ENCODE data around the gene HOXC5. TPM values are rescaled to one million over a fixed set of nuclear protein-coding genes. Genes with fewer than 3 reads are reported as not detected.

Gene HOXC5
- polyA plus RNA-seq, 3 donors: not detected

GRCh38 chr12:54014377-54015017, 18.4 kb upstream of the HOXC5 start:
- peaks cover 10 to 42% of the 10 kb centered on the region in 2 donors for H3K9me3 ChIP-seq (replicated peaks in 1 of 2; ENCODE audit: control insufficient read depth in 1 of 2, insufficient read depth in 1 of 2, low read length in 2 of 2)
- WGBS (ENCODE audit: insufficient coverage): 9% methylated on average over 15 of the region's 36 CpGs
- Mint-ChIP-seq H3K27me3 (ENCODE audit: low read depth in 3 of 3) (peaks cover 96 to 100% (median 99%) of the 10 kb centered on the region in 3 donors), H3K27ac (no peak overlapping the region), H3K4me1 (peaks cover 32% of the 10 kb centered on the region), H3K36me3 (peaks cover 2 to 7% of the 10 kb centered on the region in 2 donors), H3K9me3 (peaks cover 0 to 50% (median 16%) of the 10 kb centered on the region in 7 donors), H3K4me3 (peak overlapping the region in 1 of 2 donors; percentile 84)
- H4K20me1 ChIP-seq (ENCODE audit: insufficient read depth, low read length): no peaks in the 10 kb centered on the region
- no peak for TF ChIP-seq CTCF (IDR thresholded peaks at IDR 0.05)
- peaks cover 96 to 100% of the 10 kb centered on the region in 2 donors for H3K27me3 ChIP-seq (ENCODE audit: control insufficient read depth in 2 of 2, insufficient read depth in 2 of 2, low read length in 2 of 2)
- H3K4me1 ChIP-seq (ENCODE audit: control insufficient read depth in 1 of 2, insufficient read depth in 2 of 2, low read length in 2 of 2): peaks cover 14 to 16% of the 10 kb centered on the region in 2 donors
- no peaks in the 10 kb centered on the region for H3K79me2 ChIP-seq (ENCODE audit: insufficient read depth, low read length)
- no peak overlapping the region for H3K9ac ChIP-seq (ENCODE audit: insufficient read depth, low read length, poor library complexity, severe bottlenecking)
- H2AFZ ChIP-seq (ENCODE audit: insufficient read depth, low read depth, low read length, poor library complexity, severe bottlenecking): no peak overlapping the region
- intact Hi-C loops (cut with micrococcal nuclease): no loop called here
- H3K36me3 ChIP-seq (replicated peaks in 1 of 2; ENCODE audit: control insufficient read depth in 1 of 2, insufficient read depth in 2 of 2, low read length in 2 of 2): no peaks in the 10 kb centered on the region
- no peak for DNase-seq
- H3K4me2 ChIP-seq (replicated peaks; ENCODE audit: extremely low read depth, low read length, poor library complexity, severe bottlenecking): no peak overlapping the region
- H3K27ac ChIP-seq (ENCODE audit: low read depth in 1 of 2, low read length in 2 of 2): no peak overlapping the region
- H3K4me3 ChIP-seq (replicated peaks in 1 of 3; ENCODE audit: low read depth in 2 of 3, low read length in 3 of 3): peak overlapping the region in 1 of 3 experiments; percentile 23

GRCh38 chr12:54015018-54015931, 17.6 kb upstream of the HOXC5 start:
- peaks cover 0 to 8% of the 10 kb centered on the region in 2 donors for H3K36me3 Mint-ChIP-seq

More at GRCh38 chr12:54015018-54015931, 17.6 kb upstream of the HOXC5 start:
- peaks cover 0 to 49% (median 16%) of the 10 kb centered on the region in 7 donors for H3K9me3 Mint-ChIP-seq
- no peak overlapping the region for H2AFZ ChIP-seq (ENCODE audit: insufficient read depth, low read depth, low read length, poor library complexity, severe bottlenecking)
- intact Hi-C loops (cut with micrococcal nuclease): no loop called here
- peak overlapping the region in 1 of 2 donors; percentile 71 for H3K4me3 Mint-ChIP-seq
- peaks cover 34% of the 10 kb centered on the region for H3K4me1 Mint-ChIP-seq
- no peak overlapping the region for H3K27ac ChIP-seq (ENCODE audit: low read depth in 1 of 2, low read length in 2 of 2)
- no peak overlapping the region for H3K27ac Mint-ChIP-seq
- peaks cover 14 to 16% of the 10 kb centered on the region in 2 donors for H3K4me1 ChIP-seq (ENCODE audit: control insufficient read depth in 1 of 2, insufficient read depth in 2 of 2, low read length in 2 of 2)
- H3K9me3 ChIP-seq (replicated peaks in 1 of 2; ENCODE audit: control insufficient read depth in 1 of 2, insufficient read depth in 1 of 2, low read length in 2 of 2): peaks cover 10 to 35% of the 10 kb centered on the region in 2 donors
- TF ChIP-seq CTCF (IDR thresholded peaks at IDR 0.05): no peak
- DNase-seq: no peak
- 8% methylated on average over 6 of the region's 23 CpGs for WGBS (ENCODE audit: insufficient coverage)
- peaks cover 96 to 100% of the 10 kb centered on the region in 2 donors for H3K27me3 ChIP-seq (ENCODE audit: control insufficient read depth in 2 of 2, insufficient read depth in 2 of 2, low read length in 2 of 2)
- no peaks in the 10 kb centered on the region for H4K20me1 ChIP-seq (ENCODE audit: insufficient read depth, low read length)
- H3K27me3 Mint-ChIP-seq (ENCODE audit: low read depth in 3 of 3): peaks cover 96 to 100% (median 99%) of the 10 kb centered on the region in 3 donors
- H3K4me2 ChIP-seq (replicated peaks; ENCODE audit: extremely low read depth, low read length, poor library complexity, severe bottlenecking): no peak overlapping the region
- no peak overlapping the region for H3K4me3 ChIP-seq (replicated peaks in 1 of 3; ENCODE audit: low read depth in 2 of 3, low read length in 3 of 3)
- no peaks in the 10 kb centered on the region for H3K36me3 ChIP-seq (replicated peaks in 1 of 2; ENCODE audit: control insufficient read depth in 1 of 2, insufficient read depth in 2 of 2, low read length in 2 of 2)
- H3K9ac ChIP-seq (ENCODE audit: insufficient read depth, low read length, poor library complexity, severe bottlenecking): no peak overlapping the region
- no peaks in the 10 kb centered on the region for H3K79me2 ChIP-seq (ENCODE audit: insufficient read depth, low read length)

All from CD14-positive monocyte (primary cell).